ENCODE results near the gene GP9.

GP9 gene

GRCh38 chr3:129050556-129051295, 9.9 kb upstream of the GP9 start:
- DNase-seq (ENCODE audit: low read depth): no peak
- no peak overlapping the region for H3K4me3 ChIP-seq (ENCODE audit: low read depth, low read length)

GRCh38 chr3:129051871-129052340, 8.7 kb upstream of the GP9 start:
- no peak for DNase-seq (ENCODE audit: low read depth)
- H3K4me3 ChIP-seq (ENCODE audit: low read depth, low read length): no peak overlapping the region
- no peak for TF ChIP-seq POLR2A (IDR thresholded peaks at IDR 0.05; ENCODE audit: extremely low read depth, insufficient read length)
- TF ChIP-seq MYC (IDR thresholded peaks at IDR 0.05; ENCODE audit: low read depth, low read length): no peak
- TF ChIP-seq CTCF (IDR thresholded peaks at IDR 0.05; ENCODE audit: low read depth, low read length): no peak
- no peak for TF ChIP-seq MAX (IDR thresholded peaks at IDR 0.05; ENCODE audit: low read depth, low read length)

More at GRCh38 chr3:129050556-129051295, 9.9 kb upstream of the GP9 start:
- TF ChIP-seq CTCF (IDR thresholded peaks at IDR 0.05; ENCODE audit: low read depth, low read length) (no peak), POLR2A (IDR thresholded peaks at IDR 0.05; ENCODE audit: extremely low read depth, insufficient read length) (no peak)

GRCh38 chr3:129052675-129053074, 7.9 kb upstream of the GP9 start:
- H3K4me3 ChIP-seq (ENCODE audit: low read depth, low read length): no peak overlapping the region
- no peak for DNase-seq (ENCODE audit: low read depth)
- no peak for TF ChIP-seq MAX (IDR thresholded peaks at IDR 0.05; ENCODE audit: low read depth, low read length)
- TF ChIP-seq CTCF (IDR thresholded peaks at IDR 0.05; ENCODE audit: low read depth, low read length): no peak
- no peak for TF ChIP-seq POLR2A (IDR thresholded peaks at IDR 0.05; ENCODE audit: extremely low read depth, insufficient read length)
- no peak for TF ChIP-seq MYC (IDR thresholded peaks at IDR 0.05; ENCODE audit: low read depth, low read length)

DNA sequence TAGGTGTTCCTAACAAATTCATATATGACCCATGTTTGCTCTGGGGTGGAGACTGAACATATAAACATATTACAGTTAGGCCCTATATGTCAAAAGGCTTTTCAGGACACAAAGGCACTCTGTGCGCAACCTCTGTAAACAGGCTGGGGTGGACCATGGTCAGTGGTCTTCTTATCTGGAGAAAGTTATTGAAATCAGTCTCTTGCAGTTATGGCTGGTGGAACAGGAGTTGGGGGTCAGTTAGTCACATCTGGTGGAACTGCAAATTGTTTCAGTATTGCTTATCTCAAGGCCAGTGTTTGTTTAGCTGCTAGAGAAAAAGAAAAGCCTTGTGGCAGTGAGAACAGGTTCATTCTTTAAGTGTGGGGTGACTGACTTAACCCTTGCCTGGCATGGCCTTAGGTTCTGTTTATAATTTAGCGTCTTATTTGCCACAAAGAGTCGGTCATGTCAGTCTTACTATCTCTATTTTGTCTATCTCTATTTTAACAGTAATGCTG, 5.9 kb upstream of the GP9 start:
- TF ChIP-seq POLR2A (IDR thresholded peaks at IDR 0.05; ENCODE audit: extremely low read depth, insufficient read length): no peak
- TF ChIP-seq MYC (IDR thresholded peaks at IDR 0.05; ENCODE audit: low read depth, low read length): no peak
- no peak for TF ChIP-seq MAX (IDR thresholded peaks at IDR 0.05; ENCODE audit: low read depth, low read length)
- TF ChIP-seq CTCF (IDR thresholded peaks at IDR 0.05; ENCODE audit: low read depth, low read length): no peak
- no peak overlapping the region for H3K4me3 ChIP-seq (ENCODE audit: low read depth, low read length)
- no peak for DNase-seq (ENCODE audit: low read depth)

DNA sequence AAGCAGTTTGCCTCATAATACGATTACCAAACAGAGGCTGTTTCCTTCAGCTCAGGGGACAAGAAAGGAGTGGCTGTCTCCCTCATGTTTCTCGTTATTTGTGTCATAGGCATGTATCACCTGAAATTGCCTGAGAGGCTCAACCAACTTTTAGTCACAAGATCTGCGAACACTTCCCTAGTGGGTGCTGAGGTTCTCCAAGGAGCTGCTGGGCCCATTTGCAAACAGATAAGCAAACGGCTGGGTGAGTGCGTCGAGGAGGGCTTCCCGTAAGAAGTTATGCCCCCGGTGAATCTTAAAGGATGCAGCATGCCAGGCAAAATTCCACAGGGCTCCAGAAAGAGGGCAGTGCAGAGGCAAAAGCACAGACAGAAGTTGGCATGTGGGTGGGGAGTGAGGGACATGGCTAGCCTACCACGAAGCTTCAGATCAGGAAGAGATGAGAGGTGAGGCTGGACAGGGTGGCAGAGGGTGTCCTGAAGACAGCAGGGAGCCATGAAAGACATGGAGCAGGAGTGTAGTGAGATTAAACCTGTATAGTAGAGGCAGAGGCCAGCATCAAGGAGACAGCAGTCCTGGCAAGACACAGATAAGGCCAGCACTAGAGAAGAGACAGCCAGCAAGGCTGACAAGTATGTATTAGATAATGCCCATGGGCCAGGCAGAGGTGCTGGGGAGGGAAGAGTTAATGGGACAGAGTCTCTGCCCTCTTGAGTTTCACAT, 4.0 kb upstream of the GP9 start:
- TF ChIP-seq MAX (IDR thresholded peaks at IDR 0.05; ENCODE audit: low read depth, low read length) (no peak), CTCF (IDR thresholded peaks at IDR 0.05; ENCODE audit: low read depth, low read length) (no peak), MYC (IDR thresholded peaks at IDR 0.05; ENCODE audit: low read depth, low read length) (no peak), POLR2A (IDR thresholded peaks at IDR 0.05; ENCODE audit: extremely low read depth, insufficient read length) (no peak)
- no peak for DNase-seq (ENCODE audit: low read depth)
- no peak overlapping the region for H3K4me3 ChIP-seq (ENCODE audit: low read depth, low read length)
